GM23338 (cell line): ENCODE results near the gene SLC24A1. TPM values are rescaled to one million over a fixed set of nuclear protein-coding genes. Genes with fewer than 3 reads are reported as not detected.

Experiments
- ATAC-seq: fragments of 200-7000 bp; cut with Tn5 transposase; 3 replicates; pipeline ENCODE4 v1.9.1; 2020
- DNase-seq: peaks from one replicate; pipeline ENCODE4 v3.0.0-alpha.2; 2015; ENCODE audit warnings: low spot score
- H2AFZ ChIP-seq: fragments of 200-600 bp; sonication (generic); 2 replicates; pipeline ENCODE4 v1.8.0; 2016; ENCODE audit warnings: antibody characterized with exemption, mild to moderate bottlenecking, moderate library complexity
- H3F3A ChIP-seq: fragments of 200-600 bp; sonication (generic); replicated peaks from 2 replicates; pipeline ENCODE4 v1.8.0; 2017; ENCODE audit warnings: antibody characterized with exemption, mixed run types, low read depth
- H3K27ac ChIP-seq: fragments of 200-600 bp; sonication (generic); 2 replicates; pipeline ENCODE4 v1.6.1; 2016; ENCODE audit warnings: low read depth
- H3K27me3 ChIP-seq: fragments of 200-600 bp; sonication (generic); 2 replicates; pipeline ENCODE4 v1.8.0; 2016; ENCODE audit warnings: mild to moderate bottlenecking, mixed run types, moderate library complexity; ENCODE audit not compliant: insufficient read depth
- H3K36me3 ChIP-seq: fragments of 200-600 bp; sonication (generic); 2 replicates; pipeline ENCODE4 v1.8.0; 2016; ENCODE audit warnings: mild to moderate bottlenecking; ENCODE audit not compliant: insufficient read depth
- H3K4me1 ChIP-seq: fragments of 200-600 bp; sonication (generic); 2 replicates; pipeline ENCODE4 v1.8.0; 2016; ENCODE audit warnings: mild to moderate bottlenecking, moderate library complexity; ENCODE audit not compliant: insufficient read depth
- H3K4me2 ChIP-seq: fragments of 200-600 bp; sonication (generic); 2 replicates; pipeline ENCODE4 v1.7.1; 2017; ENCODE audit warnings: mixed run types
- H3K4me3 ChIP-seq: fragments of 200-600 bp; sonication (generic); 2 replicates; pipeline ENCODE4 v1.6.1; 2016; ENCODE audit warnings: mixed run types
- H3K79me2 ChIP-seq: fragments of 200-600 bp; sonication (generic); replicated peaks from 2 replicates; pipeline ENCODE4 v1.8.0; 2017; ENCODE audit warnings: mild to moderate bottlenecking; ENCODE audit not compliant: insufficient read depth
- H3K9me2 ChIP-seq: fragments of 200-600 bp; sonication (generic); 2 replicates; pipeline ENCODE4 v1.8.0; 2017; ENCODE audit not compliant: insufficient read depth
- H4K20me1 ChIP-seq: fragments of 200-600 bp; sonication (generic); replicated peaks from 2 replicates; pipeline ENCODE4 v1.8.0; 2017; ENCODE audit warnings: mild to moderate bottlenecking; ENCODE audit not compliant: insufficient read depth
- H3K27ac Mint-ChIP-seq: 2 replicates; pipeline ENCODE4 v1.8.0; 2020; ENCODE audit warnings: inconsistent platforms, mild to moderate bottlenecking, moderate library complexity, mixed read lengths
- H3K27me3 Mint-ChIP-seq: 3 replicates; pipeline ENCODE4 v1.8.0; 2022; ENCODE audit warnings: low read depth, mild to moderate bottlenecking, moderate library complexity, mixed read lengths, inconsistent platforms; ENCODE audit not compliant: insufficient read depth, poor library complexity
- H3K36me3 Mint-ChIP-seq: 3 replicates; pipeline ENCODE4 v1.8.0; 2021; ENCODE audit warnings: low read depth, mild to moderate bottlenecking, inconsistent platforms, moderate library complexity, mixed read lengths
- H3K4me1 Mint-ChIP-seq: 3 replicates; pipeline ENCODE4 v1.8.0; 2020; ENCODE audit warnings: mild to moderate bottlenecking, inconsistent platforms, mixed read lengths
- H3K4me3 Mint-ChIP-seq: 3 replicates; pipeline ENCODE4 v1.8.0; 2021; ENCODE audit warnings: moderate library complexity, mild to moderate bottlenecking, inconsistent platforms, mixed read lengths
- H3K9me3 Mint-ChIP-seq: 3 replicates; pipeline ENCODE4 v1.8.0; 2020; ENCODE audit warnings: moderate library complexity, mild to moderate bottlenecking, inconsistent platforms, mixed read lengths
- CREB1 ChIP-seq: fragments of 250-450 bp; sonication (Bioruptor Pico); IDR thresholded peaks from 2 replicates; pipeline ENCODE4 v1.5.0; 2020; ENCODE audit warnings: low read depth, mild to moderate bottlenecking, moderate library complexity
- CTCF ChIP-seq, 2 experiments: fragments of 200-600 bp in 1 of 2; sonication (generic) in 1 of 2; conservative IDR thresholded peaks; 2 replicates each; pipeline versions ENCODE4 v1.5.1 to v1.6.1; 2016 to 2017; ENCODE audit warnings: antibody characterized with exemption in 2 of 2, low read depth in 2 of 2, mild to moderate bottlenecking in 2 of 2, moderate library complexity in 1 of 2
- EZH2 ChIP-seq: fragments of 200-600 bp; sonication (generic); IDR thresholded peaks from one replicate; pipeline ENCODE4 v1.8.0; 2017; ENCODE audit warnings: antibody characterized with exemption, mild to moderate bottlenecking, low read depth; ENCODE audit not compliant: unreplicated experiment
- EZH2phosphoT487 ChIP-seq: fragments of 200-600 bp; sonication (generic); IDR thresholded peaks from one replicate; pipeline ENCODE4 v1.8.1; 2018; ENCODE audit warnings: antibody characterized with exemption; ENCODE audit not compliant: unreplicated experiment
- JUNB ChIP-seq: IDR thresholded peaks from one replicate; pipeline ENCODE4 v1.6.1; 2016; ENCODE audit warnings: antibody characterized with exemption; ENCODE audit not compliant: unreplicated experiment
- NANOG ChIP-seq: IDR thresholded peaks from 2 replicates; pipeline ENCODE4 v1.6.1; 2016; ENCODE audit warnings: antibody characterized with exemption, borderline replicate concordance
- POLR2AphosphoS5 ChIP-seq: IDR thresholded peaks from 2 replicates; pipeline ENCODE4 v1.6.1; 2016; ENCODE audit warnings: antibody characterized with exemption, low read depth
- REST ChIP-seq: IDR thresholded peaks from one replicate; pipeline ENCODE4 v1.6.1; 2018; ENCODE audit warnings: antibody characterized with exemption; ENCODE audit not compliant: unreplicated experiment
- STAT1 ChIP-seq: IDR thresholded peaks from one replicate; pipeline ENCODE4 v1.6.1; 2016; ENCODE audit warnings: antibody characterized with exemption; ENCODE audit not compliant: unreplicated experiment
- ZNF114 ChIP-seq: fragments of 250-450 bp; sonication (Bioruptor Pico); IDR thresholded peaks from 2 replicates; pipeline ENCODE4 v1.5.0; 2020; ENCODE audit warnings: mild to moderate bottlenecking, moderate library complexity
- ZNF331 ChIP-seq: fragments of 250-450 bp; sonication (Bioruptor Pico); IDR thresholded peaks from 2 replicates; pipeline ENCODE4 v1.5.0; 2020; ENCODE audit warnings: low read depth, mild to moderate bottlenecking, moderate library complexity
- ZNF462 ChIP-seq: fragments of 250-450 bp; sonication (Bioruptor Pico); IDR thresholded peaks from 2 replicates; pipeline ENCODE4 v1.5.0; 2020; ENCODE audit warnings: mild to moderate bottlenecking, moderate library complexity
- polyA plus RNA-seq: library from polyadenylated mRNA; unstranded; fragments of >200 nt; fragmentation: Nextera tagmentation; extraction: Ambion mirVana; gene quantifications from 2 replicates; pipeline ENCODE4 v1.2.1, GENCODE V29; 2016
- total RNA-seq: library from RNA; depleted of rRNA; stranded (reverse); fragments of >200 nt; shearing (Covaris generic); gene quantifications from 2 replicates; pipeline ENCODE4 v1.2.3, GENCODE V29; 2014

The SLC24A1 gene
- total and polyA plus RNA-seq, 2 experiments from 2014 or later: 1.6 to 4.5 TPM

- Histone ChIP-seq H2AFZ (no peak overlapping the region), H3K79me2 (peaks cover 18% of the 10 kb centered on the region), H3K27me3 (no peaks in the 10 kb centered on the region), H3K27ac (no peak overlapping the region), H3K4me3 (no peak overlapping the region), H4K20me1 (no peaks in the 10 kb centered on the region; the same call in 1 of the 2 replicates), H3K4me2 (no peak overlapping the region), H3K4me1 (no peaks in the 10 kb centered on the region), H3K9me2 (no peaks in the 10 kb centered on the region), H3K36me3 (peaks cover under 1% of the 10 kb centered on the region; the same call in 1 of the 2 replicates), H3F3A (no peaks in the 10 kb centered on the region)
- ATAC-seq (no peak), DNase-seq (no peak)
- no peak for TF ChIP-seq EZH2phosphoT487
- no peak for TF ChIP-seq NANOG
- TF ChIP-seq ZNF114: no peak
- no peak for TF ChIP-seq CREB1 (CRISPR knock-in tag)
- TF ChIP-seq POLR2AphosphoS5: no peak
- Mint-ChIP-seq H3K9me3 (no peaks in the 10 kb centered on the region), H3K27me3 (no peaks in the 10 kb centered on the region), H3K36me3 (peaks cover 21% of the 10 kb centered on the region; the same call in 2 of the 3 replicates), H3K4me1 (no peaks in the 10 kb centered on the region), H3K4me3 (no peak overlapping the region), H3K27ac (no peak overlapping the region)
These were observed 18.6 kb upstream of the SLC24A1 start for GRCh38 chr15:65603134-65603533.

- no peaks in the 10 kb centered on the region for H3F3A ChIP-seq
- DNase-seq (no peak), ATAC-seq (no peak)
- H3K9me3 Mint-ChIP-seq: no peaks in the 10 kb centered on the region
- no peaks in the 10 kb centered on the region for H3K4me1 Mint-ChIP-seq
- H3K36me3 ChIP-seq: no peaks in the 10 kb centered on the region
- H3K36me3 Mint-ChIP-seq: peaks cover 17% of the 10 kb centered on the region; the same call in 2 of the 3 replicates
- H3K4me3 ChIP-seq: no peak overlapping the region
- no peak overlapping the region for H2AFZ ChIP-seq
- H3K4me3 Mint-ChIP-seq: no peak overlapping the region
- no peaks in the 10 kb centered on the region for H3K4me1 ChIP-seq
- H3K9me2 ChIP-seq: no peaks in the 10 kb centered on the region
- H3K79me2 ChIP-seq: peaks cover 22% of the 10 kb centered on the region
- no peaks in the 10 kb centered on the region; the same call in 1 of the 2 replicates for H4K20me1 ChIP-seq
- no peak overlapping the region for H3K27ac Mint-ChIP-seq
- H3K27me3 ChIP-seq: no peaks in the 10 kb centered on the region
- no peaks in the 10 kb centered on the region for H3K27me3 Mint-ChIP-seq
- H3K27ac ChIP-seq: no peak overlapping the region
- no peak overlapping the region for H3K4me2 ChIP-seq
- TF ChIP-seq REST (no peak), ZNF462 (CRISPR knock-in tag) (no peak), JUNB (no peak), STAT1 (no peak), CTCF (conservative IDR thresholded peaks at IDR 0.05; ENCODE audit: low read depth in 2 of 2) (no peak), EZH2 (no peak), ZNF331 (no peak), CREB1 (CRISPR knock-in tag) (no peak)
These were observed 18.2 kb upstream of the SLC24A1 start for GRCh38 chr15:65603559-65603958.
